Effector memory CD8-positive, alpha-beta T cell (primary cell): Measurements from ENCODE around the gene ENTHD1.
"Not testable (repeated sequence)": the region's sequence is repeated elsewhere in the genome, so short reads cannot be mapped to it uniquely, and the experiment has no call there.

Experiments used
- ATAC-seq: fragments of 150-1000 bp; cut with Tn5 transposase; replicated peaks from 2 replicates; pipeline ENCODE4 v1.10.0; 2021; ENCODE audit warnings: mild to moderate bottlenecking, moderate library complexity
- DNase-seq, 3 experiments: peaks; one replicate each; pipeline ENCODE4 v3.0.0; 2021
- H3K27ac Mint-ChIP-seq, 2 donors: one replicate each; pipeline ENCODE4 v1.8.0; 2022; ENCODE audit warnings: mild to moderate bottlenecking in 2 of 2, mixed read lengths in 2 of 2, moderate library complexity in 2 of 2
- H3K27me3 Mint-ChIP-seq, 2 donors: one replicate each; pipeline ENCODE4 v1.8.0; 2022; ENCODE audit warnings: mixed read lengths in 2 of 2
- H3K36me3 Mint-ChIP-seq: one replicate; pipeline ENCODE4 v1.8.0; 2022; ENCODE audit warnings: mild to moderate bottlenecking, moderate library complexity, mixed read lengths; ENCODE audit not compliant: insufficient read depth
- H3K4me1 Mint-ChIP-seq, 2 donors: one replicate each; pipeline ENCODE4 v1.8.0; 2022; ENCODE audit warnings: low read depth in 2 of 2, mixed read lengths in 2 of 2
- H3K4me3 Mint-ChIP-seq, 2 donors: one replicate each; pipeline ENCODE4 v1.8.0; 2022; ENCODE audit warnings: mild to moderate bottlenecking in 2 of 2, mixed read lengths in 2 of 2, moderate library complexity in 2 of 2
- H3K9me3 Mint-ChIP-seq, 2 donors: one replicate each; pipeline ENCODE4 v1.8.0; 2022; ENCODE audit warnings: mixed read lengths in 2 of 2

ENTHD1 gene

GRCh38 chr22:39877079-39877845 lies 16.3 kb downstream of the ENTHD1 start:
- H3K9me3 Mint-ChIP-seq, result no peaks in the 10 kb centered on the region
- H3K4me3 Mint-ChIP-seq, result no peak overlapping the region
- no peaks in the 10 kb centered on the region for H3K4me1 Mint-ChIP-seq
- H3K27ac Mint-ChIP-seq, result no peak overlapping the region
- ATAC-seq, result no peak
- no peaks in the 10 kb centered on the region for H3K27me3 Mint-ChIP-seq
- no peak for DNase-seq
- H3K36me3 Mint-ChIP-seq, result no peaks in the 10 kb centered on the region

- not testable (repeated sequence) for H3K36me3 Mint-ChIP-seq, H3K9me3 Mint-ChIP-seq, H3K4me3 Mint-ChIP-seq, H3K4me1 Mint-ChIP-seq, H3K27ac Mint-ChIP-seq, H3K27me3 Mint-ChIP-seq, DNase-seq
- ATAC-seq, result peak; percentile 54
Measured at GRCh38 chr22:39875176-39875885, 18.2 kb downstream of the ENTHD1 start.

GRCh38 chr22:39873965-39874364 lies 19.6 kb downstream of the ENTHD1 start:
- Mint-ChIP-seq H3K9me3 (peaks cover 0 to under 1% of the 10 kb centered on the region in 2 donors), H3K4me3 (no peak overlapping the region), H3K27me3 (no peaks in the 10 kb centered on the region), H3K27ac (no peak overlapping the region), H3K36me3 (no peaks in the 10 kb centered on the region), H3K4me1 (no peaks in the 10 kb centered on the region)
- DNase-seq (no peak), ATAC-seq (no peak)

- no peak for DNase-seq
- H3K27ac Mint-ChIP-seq, result no peak overlapping the region
Measured at GRCh38 chr22:39872548-39872947, 21.0 kb downstream of the ENTHD1 start.

GRCh38 chr22:39871008-39871798 lies 22.4 kb downstream of the ENTHD1 start:
- DNase-seq (no peak), ATAC-seq (no peak)
- Mint-ChIP-seq H3K4me3 (no peak overlapping the region), H3K36me3 (no peaks in the 10 kb centered on the region), H3K27me3 (no peaks in the 10 kb centered on the region), H3K9me3 (peaks cover 0 to 3% of the 10 kb centered on the region in 2 donors), H3K27ac (no peak overlapping the region), H3K4me1 (peaks cover 0 to 4% of the 10 kb centered on the region in 2 donors)

More at GRCh38 chr22:39872548-39872947, 21.0 kb downstream of the ENTHD1 start:
- H3K4me3 Mint-ChIP-seq, result no peak overlapping the region
- H3K9me3 Mint-ChIP-seq, result peaks cover 0 to 3% of the 10 kb centered on the region in 2 donors
- no peak for ATAC-seq
- no peaks in the 10 kb centered on the region for H3K36me3 Mint-ChIP-seq
- peaks cover 0 to 4% of the 10 kb centered on the region in 2 donors for H3K4me1 Mint-ChIP-seq
- no peaks in the 10 kb centered on the region for H3K27me3 Mint-ChIP-seq

- not testable (repeated sequence) for H3K27me3 Mint-ChIP-seq, ATAC-seq, H3K4me3 Mint-ChIP-seq, DNase-seq, H3K27ac Mint-ChIP-seq, H3K4me1 Mint-ChIP-seq, H3K9me3 Mint-ChIP-seq, H3K36me3 Mint-ChIP-seq
Measured at GRCh38 chr22:39869797-39870196, 23.8 kb downstream of the ENTHD1 start.

- H3K36me3 Mint-ChIP-seq, result no peaks in the 10 kb centered on the region
- peaks cover 0 to 3% of the 10 kb centered on the region in 2 donors for H3K9me3 Mint-ChIP-seq
- DNase-seq (no peak), ATAC-seq (no peak)
- no peak overlapping the region for H3K27ac Mint-ChIP-seq
- H3K4me1 Mint-ChIP-seq, result peaks cover 0 to 6% of the 10 kb centered on the region in 2 donors
- H3K27me3 Mint-ChIP-seq, result no peaks in the 10 kb centered on the region
- no peak overlapping the region for H3K4me3 Mint-ChIP-seq
Measured at GRCh38 chr22:39868741-39869140, 24.8 kb downstream of the ENTHD1 start.

- H3K36me3 Mint-ChIP-seq, result peaks cover 3% of the 10 kb centered on the region
- H3K4me3 Mint-ChIP-seq, result no peak overlapping the region
- no peak overlapping the region for H3K27ac Mint-ChIP-seq
- H3K27me3 Mint-ChIP-seq, result peaks cover 0 to 6% of the 10 kb centered on the region in 2 donors
- ATAC-seq (no peak), DNase-seq (no peak)
- H3K4me1 Mint-ChIP-seq, result peaks cover 0 to 15% of the 10 kb centered on the region in 2 donors
- no peaks in the 10 kb centered on the region for H3K9me3 Mint-ChIP-seq
Measured at GRCh38 chr22:39859903-39860588, 33.5 kb downstream of the ENTHD1 start.

- Mint-ChIP-seq H3K27ac (no peak overlapping the region), H3K4me1 (peaks cover 0 to 15% of the 10 kb centered on the region in 2 donors), H3K4me3 (no peak overlapping the region), H3K27me3 (peaks cover 0 to 6% of the 10 kb centered on the region in 2 donors), H3K36me3 (peaks cover 3% of the 10 kb centered on the region), H3K9me3 (no peaks in the 10 kb centered on the region)
- ATAC-seq (no peak), DNase-seq (no peak)
Measured at GRCh38 chr22:39856588-39856987, 37.0 kb downstream of the ENTHD1 start.

GRCh38 chr22:39852799-39853198 lies 40.8 kb downstream of the ENTHD1 start:
- no peaks in the 10 kb centered on the region for H3K9me3 Mint-ChIP-seq
- H3K27ac Mint-ChIP-seq, result no peak overlapping the region
- H3K27me3 Mint-ChIP-seq, result no peaks in the 10 kb centered on the region
- no peak overlapping the region for H3K4me3 Mint-ChIP-seq
- no peak for DNase-seq
- ATAC-seq, result no peak
- H3K36me3 Mint-ChIP-seq, result peaks cover 3% of the 10 kb centered on the region
- no peaks in the 10 kb centered on the region for H3K4me1 Mint-ChIP-seq

GRCh38 chr22:39851606-39852315 lies 41.8 kb downstream of the ENTHD1 start:
- no peak for DNase-seq
- H3K9me3 Mint-ChIP-seq, result no peaks in the 10 kb centered on the region
- ATAC-seq, result no peak
- H3K27me3 Mint-ChIP-seq, result no peaks in the 10 kb centered on the region
- peaks cover 3% of the 10 kb centered on the region for H3K36me3 Mint-ChIP-seq
- no peak overlapping the region for H3K4me3 Mint-ChIP-seq
- H3K4me1 Mint-ChIP-seq, result no peaks in the 10 kb centered on the region
- no peak overlapping the region for H3K27ac Mint-ChIP-seq

- H3K4me3 Mint-ChIP-seq, result no peak overlapping the region
- no peaks in the 10 kb centered on the region for H3K4me1 Mint-ChIP-seq
- no peaks in the 10 kb centered on the region for H3K36me3 Mint-ChIP-seq
- no peaks in the 10 kb centered on the region for H3K9me3 Mint-ChIP-seq
- no peak for DNase-seq
- no peak overlapping the region for H3K27ac Mint-ChIP-seq
- ATAC-seq, result no peak
- no peaks in the 10 kb centered on the region for H3K27me3 Mint-ChIP-seq
Measured at GRCh38 chr22:39847477-39847876, 46.1 kb downstream of the ENTHD1 start.
